ENCODE data around the gene SPTY2D1.

Gene SPTY2D1

DNA sequence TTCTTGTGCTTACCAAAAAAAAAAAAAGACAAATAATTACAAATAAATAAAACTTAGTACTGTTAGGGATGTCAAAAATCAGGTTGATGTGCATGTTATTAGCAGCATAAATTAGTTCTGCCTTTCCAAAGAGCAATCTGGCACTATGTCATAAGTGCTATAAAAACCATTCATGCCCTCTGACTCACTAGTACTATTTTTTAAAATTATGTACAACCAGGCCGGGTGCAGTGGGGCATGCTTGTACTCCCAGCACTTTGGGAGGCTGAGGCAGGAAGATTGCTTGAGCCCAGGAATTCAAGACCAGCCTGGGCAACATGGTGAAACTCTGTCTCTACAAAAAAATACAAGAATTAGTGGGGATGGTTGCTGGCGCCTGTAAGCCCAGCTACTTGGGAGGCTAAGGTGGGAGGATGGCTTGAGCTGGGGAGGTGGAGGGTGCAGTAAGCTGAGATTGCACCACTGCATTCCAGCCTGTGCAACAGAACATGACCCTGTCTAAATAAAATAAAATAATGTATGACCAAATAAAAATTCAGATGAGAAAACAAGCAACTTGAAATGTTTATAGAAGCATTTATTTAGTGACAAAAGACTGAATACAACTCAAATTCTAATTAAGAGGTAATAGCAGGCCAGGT lies 70.9 kb downstream of the SPTY2D1 start:
- no peak for DNase-seq (ENCODE audit: low spot score)
